GM21360 (cell line): Measurements from ENCODE around the gene PIK3R1.

Source experiments
- ATAC-seq: cut with Tn5 transposase; IDR thresholded peaks from one replicate; pipeline ENCODE4 v1.9.1; 2021; ENCODE audit warnings: mild to moderate bottlenecking, moderate library complexity; ENCODE audit not compliant: unreplicated experiment

Gene PIK3R1

GRCh38 chr5:68347536-68347935 is 132.0 kb downstream of the PIK3R1 start:
- no peak for ATAC-seq

GRCh38 chr5:68348447-68349222 is 133.1 kb downstream of the PIK3R1 start:
- ATAC-seq, result no peak

GRCh38 chr5:68350176-68350575 is 134.6 kb downstream of the PIK3R1 start:
- no peak for ATAC-seq
